ENCODE data around the gene HPN.

- TF ChIP-seq POLR2AphosphoS5 (IDR thresholded peaks at IDR 0.05) (no peak), POLR2A (IDR thresholded peaks at IDR 0.05) (no peak)
Measured at GRCh38 chr19:35084509-35084762, 42.9 kb downstream of the HPN start.

Data from suprapubic skin (tissue), 4 donors.